ENCODE measurements around the gene CTPS1. TPM values are rescaled to one million over a fixed set of nuclear protein-coding genes. Genes with fewer than 3 reads are reported as not detected.

Gene CTPS1
- total RNA-seq, 1 experiment from 2014 or later, result 66.4 TPM

- CTCF ChIA-PET, result interaction anchor here (2.0 kb wide), 1 partner anchor 23 kb away, joined by 5 read pairs; no protein-coding TSS in a partner anchor
Measured at GRCh38 chr1:40980453-40981121, 1.1 kb downstream of the CTPS1 start.

More at GRCh38 chr1:40980453-40981121, 1.1 kb downstream of the CTPS1 start:
- H3K4me2 ChIP-seq (ENCODE audit: low read length), result peak overlapping the region; percentile 92
- peaks cover 7 to 36% of the 10 kb centered on the region in 2 experiments; a peak in 3 of 4 replicates for H3K4me1 ChIP-seq (ENCODE audit: control insufficient read depth in 1 of 2, insufficient read depth in 2 of 2, low read length in 2 of 2)
- no peaks in the 10 kb centered on the region for H3K9me3 ChIP-seq (ENCODE audit: control insufficient read depth in 1 of 2, insufficient read depth in 1 of 2, low read depth in 1 of 2, low read length in 2 of 2)
- peaks cover 22% of the 10 kb centered on the region; the same call in 1 of the 2 replicates for H4K20me1 ChIP-seq (ENCODE audit: insufficient read depth)
- POLR2A ChIA-PET, result interaction anchor here (0.7 to 1.5 kb wide), 4 partner anchors 14 to 33 kb away, joined by 3 to 6 read pairs (median 4); no protein-coding TSS in a partner anchor
- DNase-seq (ENCODE audit: low read depth, low spot score) (no peak), ATAC-seq (no peak)
- H3K9ac ChIP-seq (ENCODE audit: low read length), result peak overlapping the region; percentile 97
- peak overlapping the region; percentile 84 for H3K27ac ChIP-seq (ENCODE audit: low read depth, low read length)
- intact Hi-C loops (cut with micrococcal nuclease), result no loop called here
- H3K9me2 ChIP-seq (ENCODE audit: insufficient read depth), result no peaks in the 10 kb centered on the region
- TF ChIP-seq RAD21 (IDR thresholded peaks at IDR 0.05; ENCODE audit: low read depth), result no peak
- TF ChIP-seq, protein P1, sequence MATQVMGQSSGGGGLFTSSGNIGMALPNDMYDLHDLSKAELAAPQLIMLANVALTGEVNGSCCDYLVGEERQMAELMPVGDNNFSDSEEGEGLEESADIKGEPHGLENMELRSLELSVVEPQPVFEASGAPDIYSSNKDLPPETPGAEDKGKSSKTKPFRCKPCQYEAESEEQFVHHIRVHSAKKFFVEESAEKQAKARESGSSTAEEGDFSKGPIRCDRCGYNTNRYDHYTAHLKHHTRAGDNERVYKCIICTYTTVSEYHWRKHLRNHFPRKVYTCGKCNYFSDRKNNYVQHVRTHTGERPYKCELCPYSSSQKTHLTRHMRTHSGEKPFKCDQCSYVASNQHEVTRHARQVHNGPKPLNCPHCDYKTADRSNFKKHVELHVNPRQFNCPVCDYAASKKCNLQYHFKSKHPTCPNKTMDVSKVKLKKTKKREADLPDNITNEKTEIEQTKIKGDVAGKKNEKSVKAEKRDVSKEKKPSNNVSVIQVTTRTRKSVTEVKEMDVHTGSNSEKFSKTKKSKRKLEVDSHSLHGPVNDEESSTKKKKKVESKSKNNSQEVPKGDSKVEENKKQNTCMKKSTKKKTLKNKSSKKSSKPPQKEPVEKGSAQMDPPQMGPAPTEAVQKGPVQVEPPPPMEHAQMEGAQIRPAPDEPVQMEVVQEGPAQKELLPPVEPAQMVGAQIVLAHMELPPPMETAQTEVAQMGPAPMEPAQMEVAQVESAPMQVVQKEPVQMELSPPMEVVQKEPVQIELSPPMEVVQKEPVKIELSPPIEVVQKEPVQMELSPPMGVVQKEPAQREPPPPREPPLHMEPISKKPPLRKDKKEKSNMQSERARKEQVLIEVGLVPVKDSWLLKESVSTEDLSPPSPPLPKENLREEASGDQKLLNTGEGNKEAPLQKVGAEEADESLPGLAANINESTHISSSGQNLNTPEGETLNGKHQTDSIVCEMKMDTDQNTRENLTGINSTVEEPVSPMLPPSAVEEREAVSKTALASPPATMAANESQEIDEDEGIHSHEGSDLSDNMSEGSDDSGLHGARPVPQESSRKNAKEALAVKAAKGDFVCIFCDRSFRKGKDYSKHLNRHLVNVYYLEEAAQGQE (IDR thresholded peaks at IDR 0.05; ENCODE audit: low read depth), result no peak
- TF ChIP-seq TCF7L2 (IDR thresholded peaks at IDR 0.05; ENCODE audit: borderline replicate concordance, extremely low read depth, insufficient read depth, insufficient read length), result peak; percentile 39
- TF ChIP-seq SRF (IDR thresholded peaks at IDR 0.05; ENCODE audit: low read depth), result no peak
- TF ChIP-seq JUND (IDR thresholded peaks at IDR 0.05), result 0 out of 2 replicates have a peak, but pooled peaks have one; percentile 13
- no peak for TF ChIP-seq YY1 (IDR thresholded peaks at IDR 0.05; ENCODE audit: extremely low read depth, insufficient replicate concordance, low read depth, low read length)
- TF ChIP-seq ELF1 (IDR thresholded peaks at IDR 0.05; ENCODE audit: borderline replicate concordance, low read depth), result no peak
- no peak for TF ChIP-seq CBX3 (IDR thresholded peaks at IDR 0.05; ENCODE audit: low read depth)
- TF ChIP-seq FOSL1 (IDR thresholded peaks at IDR 0.05; ENCODE audit: low read depth), result no peak
- TF ChIP-seq POLR2A (IDR thresholded peaks at IDR 0.05; ENCODE audit: borderline replicate concordance, extremely low read depth, insufficient read depth, insufficient read length), result no peak
- TF ChIP-seq SIN3A (IDR thresholded peaks at IDR 0.05; ENCODE audit: low read depth), result peak; percentile 38; the same call in 1 of the 2 replicates
- peak; percentile 72 for TF ChIP-seq ZFX (IDR thresholded peaks at IDR 0.05)
- no peak for TF ChIP-seq EGR1 (IDR thresholded peaks at IDR 0.05; ENCODE audit: low read depth)
- no peak for TF ChIP-seq CTCF (IDR thresholded peaks at IDR 0.05 in 2 of 3, conservative IDR thresholded peaks at IDR 0.05 in 1 of 3; ENCODE audit: borderline replicate concordance in 1 of 3, insufficient read depth in 1 of 3, low read depth in 2 of 3, low read length in 2 of 3)
- TF ChIP-seq, protein P2, sequence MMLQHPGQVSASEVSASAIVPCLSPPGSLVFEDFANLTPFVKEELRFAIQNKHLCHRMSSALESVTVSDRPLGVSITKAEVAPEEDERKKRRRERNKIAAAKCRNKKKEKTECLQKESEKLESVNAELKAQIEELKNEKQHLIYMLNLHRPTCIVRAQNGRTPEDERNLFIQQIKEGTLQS (IDR thresholded peaks at IDR 0.05), result no peak
- no peak for TF ChIP-seq EZH2phosphoT487 (IDR thresholded peaks at IDR 0.05; ENCODE audit: borderline replicate concordance)
- TF ChIP-seq ZNF274 (IDR thresholded peaks at IDR 0.05; ENCODE audit: low read depth, low read length), result no peak
- no peak for TF ChIP-seq CEBPB (IDR thresholded peaks at IDR 0.05; ENCODE audit: low read depth)
- peaks cover 20 to 29% of the 10 kb centered on the region in 2 experiments for H3K36me3 ChIP-seq (ENCODE audit: control insufficient read depth in 1 of 2, insufficient read depth in 2 of 2, low read length in 2 of 2)
- H3K27me3 ChIP-seq (ENCODE audit: insufficient read depth, low read length), result no peaks in the 10 kb centered on the region
- peaks cover 57% of the 10 kb centered on the region for H3K79me2 ChIP-seq (ENCODE audit: insufficient read depth, low read length)
- RAD21 ChIA-PET (ENCODE audit: low non-redundant PET in 1 of 2, low total read pairs in 2 of 2, uncharacterized antibody in 2 of 2, unreplicated experiment in 2 of 2), result no interaction called here
- peak overlapping the region; percentile 74 to 79 for H3K4me3 ChIP-seq (replicated peaks in 1 of 2; ENCODE audit: low read depth in 1 of 2, low read length in 2 of 2)
- BruUV-seq (replicated peaks), result no TSS peak
- H2AFZ ChIP-seq (ENCODE audit: low read depth, low read length, poor library complexity, severe bottlenecking), result no peak overlapping the region
